Esophagus (tissue), 2 donors: ENCODE results near the gene PDE3B. TPM values are rescaled to one million over a fixed set of nuclear protein-coding genes. Genes with fewer than 3 reads are reported as not detected.

Experiments
- H3K27ac ChIP-seq, 2 donors: one replicate each; pipeline ENCODE4 v1.5.1; 2013; ENCODE audit warnings: low read depth in 2 of 2, mild to moderate bottlenecking in 2 of 2, inconsistent platforms in 1 of 2, low read length in 1 of 2, moderate library complexity in 1 of 2
- H3K27me3 ChIP-seq, 2 donors: one replicate each; pipeline ENCODE4 v1.6.1; 2013; ENCODE audit warnings: low read length in 2 of 2, control low read depth in 1 of 2, mild to moderate bottlenecking in 1 of 2; ENCODE audit not compliant: insufficient read depth in 2 of 2, control insufficient read depth in 1 of 2
- H3K36me3 ChIP-seq, 2 donors: one replicate each; pipeline ENCODE4 v1.6.1; 2013; ENCODE audit warnings: low read length in 1 of 2; ENCODE audit not compliant: control insufficient read depth in 2 of 2, insufficient read depth in 2 of 2
- H3K4me1 ChIP-seq, 2 donors: one replicate each; pipeline ENCODE4 v1.6.1; 2013; ENCODE audit warnings: low read length in 1 of 2; ENCODE audit not compliant: control insufficient read depth in 2 of 2, insufficient read depth in 2 of 2
- H3K4me3 ChIP-seq, 2 donors: one replicate each; pipeline ENCODE4 v1.5.1; 2013; ENCODE audit warnings: low read length in 2 of 2, mild to moderate bottlenecking in 2 of 2, low read depth in 1 of 2, moderate library complexity in 1 of 2
- H3K9me3 ChIP-seq, 2 donors: one replicate each; pipeline ENCODE4 v1.6.1; 2013; ENCODE audit warnings: mild to moderate bottlenecking in 2 of 2, low read depth in 1 of 2, low read length in 1 of 2, moderate library complexity in 1 of 2; ENCODE audit not compliant: control insufficient read depth in 2 of 2, insufficient read depth in 1 of 2
- WGBS, 2 donors: extraction: QIAGEN DNeasy Blood & Tissue Kit; methylation state at CpG; one replicate each; pipeline ENCODE4 v1.1.7; 2013; 5-methylcytosine and 5-hydroxymethylcytosine counted together
- polyA plus RNA-seq, 2 donors: library from polyadenylated mRNA; stranded (reverse); fragments of 200-250 nt; gene quantifications; one replicate each; pipeline ENCODE4 v1.2.3, GENCODE V29; 2013
- donor health status: healthy with polysubstance abuse.
- donor health status: Bipolar disorder and iron deficiency.

The PDE3B gene
- polyA plus RNA-seq, 2 donors: 0.98 to 1.2 TPM

GRCh38 chr11:14637868-14638409, 5.7 kb upstream of the PDE3B start:
- no peaks in the 10 kb centered on the region for H3K36me3 ChIP-seq
- H3K9me3 ChIP-seq: no peaks in the 10 kb centered on the region
- 86 to 89% methylated on average over 5 of the region's 5 CpGs for WGBS, 2 donors
- H3K27me3 ChIP-seq: no peaks in the 10 kb centered on the region
- H3K4me3 ChIP-seq: no peak overlapping the region
- H3K4me1 ChIP-seq: no peaks in the 10 kb centered on the region
- no peak overlapping the region for H3K27ac ChIP-seq

- H3K4me3 ChIP-seq: no peak overlapping the region
- H3K4me1 ChIP-seq: no peaks in the 10 kb centered on the region
- H3K9me3 ChIP-seq: no peaks in the 10 kb centered on the region
- H3K27me3 ChIP-seq: no peaks in the 10 kb centered on the region
- WGBS, 2 donors: 52 to 66% methylated on average over 4 of the region's 4 CpGs
- H3K27ac ChIP-seq: no peak overlapping the region
- H3K36me3 ChIP-seq: no peaks in the 10 kb centered on the region
Observed at GRCh38 chr11:14638561-14638960, 5.0 kb upstream of the PDE3B start.

- WGBS, 2 donors: 70 to 75% methylated on average over 4 of the region's 4 CpGs
- peaks cover 0 to 3% of the 10 kb centered on the region in 2 donors for H3K27me3 ChIP-seq
Observed at GRCh38 chr11:14641801-14642200, 1.8 kb upstream of the PDE3B start.

GRCh38 chr11:14642453-14642852, 1.2 kb upstream of the PDE3B start:
- Histone ChIP-seq H3K4me1 (no peaks in the 10 kb centered on the region), H3K27ac (no peak overlapping the region), H3K9me3 (no peaks in the 10 kb centered on the region), H3K4me3 (no peak overlapping the region), H3K36me3 (no peaks in the 10 kb centered on the region), H3K27me3 (peaks cover 0 to 3% of the 10 kb centered on the region in 2 donors)
- WGBS, 2 donors: 87 to 89% methylated on average over 5 of the region's 5 CpGs

More at GRCh38 chr11:14641801-14642200, 1.8 kb upstream of the PDE3B start:
- no peaks in the 10 kb centered on the region for H3K9me3 ChIP-seq
- H3K4me1 ChIP-seq: no peaks in the 10 kb centered on the region
- H3K27ac ChIP-seq: no peak overlapping the region
- no peak overlapping the region for H3K4me3 ChIP-seq
- H3K36me3 ChIP-seq: no peaks in the 10 kb centered on the region

GRCh38 chr11:14642873-14643696, 519 bp upstream of the PDE3B start:
- Histone ChIP-seq H3K4me1 (no peaks in the 10 kb centered on the region), H3K27ac (peak overlapping the region; percentile 57 to 66), H3K9me3 (no peaks in the 10 kb centered on the region), H3K4me3 (peak overlapping the region; percentile 73 to 77), H3K36me3 (no peaks in the 10 kb centered on the region), H3K27me3 (peaks cover 0 to 3% of the 10 kb centered on the region in 2 donors)
- WGBS, 2 donors: 26 to 29% methylated on average over 52 of the region's 52 CpGs

GRCh38 chr11:14644226-14645014, 816 bp downstream of the PDE3B start:
- Histone ChIP-seq H3K27ac (peak overlapping the region; percentile 57 to 76), H3K27me3 (peaks cover 0 to 3% of the 10 kb centered on the region in 2 donors), H3K4me3 (peak overlapping the region; percentile 73 to 77), H3K9me3 (no peaks in the 10 kb centered on the region), H3K4me1 (no peaks in the 10 kb centered on the region), H3K36me3 (no peaks in the 10 kb centered on the region)
- WGBS, 2 donors: 0% methylated on average over 45 to 65 of the region's 65 CpGs

GRCh38 chr11:14645015-14645912, 1.7 kb downstream of the PDE3B start:
- 4 to 6% methylated on average over 17 of the region's 17 CpGs for WGBS, 2 donors
- no peaks in the 10 kb centered on the region for H3K9me3 ChIP-seq
- peaks cover 0 to 3% of the 10 kb centered on the region in 2 donors for H3K27me3 ChIP-seq
- peak overlapping the region in 1 of 2 donors; percentile 57 for H3K27ac ChIP-seq
- peak overlapping the region; percentile 73 to 77 for H3K4me3 ChIP-seq
- no peaks in the 10 kb centered on the region for H3K4me1 ChIP-seq
- no peaks in the 10 kb centered on the region for H3K36me3 ChIP-seq

GRCh38 chr11:14645985-14646900, 2.6 kb downstream of the PDE3B start:
- no peak overlapping the region for H3K27ac ChIP-seq
- H3K4me3 ChIP-seq: peak overlapping the region in 1 of 2 donors; percentile 18
- no peaks in the 10 kb centered on the region for H3K9me3 ChIP-seq
- H3K36me3 ChIP-seq: no peaks in the 10 kb centered on the region
- WGBS, 2 donors: 69 to 83% methylated on average over 6 of the region's 6 CpGs
- peaks cover 0 to 3% of the 10 kb centered on the region in 2 donors for H3K27me3 ChIP-seq
- H3K4me1 ChIP-seq: no peaks in the 10 kb centered on the region
